NCI-H187 treated with DMSO at 0.1 percent for 48 hours (cell line): ENCODE measurements around the gene SORL1.

Experiments
- DNase-seq: peaks from one replicate; lab custom pipeline; 2025; lab: John Stamatoyannopoulos, UW

The SORL1 gene

GRCh38 chr11:121590772-121591404 lies 138.8 kb downstream of the SORL1 start:
- no peak for DNase-seq

DNA sequence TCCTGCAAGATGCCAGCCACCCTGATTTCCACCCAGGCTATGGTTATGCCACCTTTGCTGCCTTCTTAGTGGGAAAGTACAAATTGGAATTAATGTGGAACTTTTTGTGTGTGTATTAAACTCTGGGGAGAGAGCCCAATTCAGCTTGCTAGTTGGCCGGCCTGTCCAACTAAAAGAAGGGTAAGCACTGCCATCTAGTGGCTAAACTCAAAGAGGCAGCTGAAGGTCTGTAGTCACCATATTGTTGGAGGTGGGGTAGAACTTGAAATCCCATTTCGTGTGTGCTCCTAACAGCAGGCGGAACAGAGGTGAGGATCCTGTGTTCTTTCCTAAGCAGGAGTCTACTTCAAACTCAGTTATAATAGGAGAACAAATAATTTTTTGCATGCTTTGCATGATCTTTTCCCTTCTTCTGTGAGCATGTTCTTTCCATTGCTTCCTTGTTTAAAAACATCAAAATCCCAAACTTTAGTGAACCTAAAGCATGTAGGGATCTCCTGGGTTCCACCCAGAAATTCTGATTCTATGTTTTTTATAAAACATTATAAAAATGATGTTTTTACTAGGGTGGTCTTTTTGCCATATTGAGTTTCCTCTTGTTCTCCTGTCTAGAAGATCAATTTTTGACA lies 139.4 kb downstream of the SORL1 start:
- DNase-seq = peak; percentile 23

GRCh38 chr11:121592708-121593107 lies 140.6 kb downstream of the SORL1 start:
- no peak for DNase-seq

DNA sequence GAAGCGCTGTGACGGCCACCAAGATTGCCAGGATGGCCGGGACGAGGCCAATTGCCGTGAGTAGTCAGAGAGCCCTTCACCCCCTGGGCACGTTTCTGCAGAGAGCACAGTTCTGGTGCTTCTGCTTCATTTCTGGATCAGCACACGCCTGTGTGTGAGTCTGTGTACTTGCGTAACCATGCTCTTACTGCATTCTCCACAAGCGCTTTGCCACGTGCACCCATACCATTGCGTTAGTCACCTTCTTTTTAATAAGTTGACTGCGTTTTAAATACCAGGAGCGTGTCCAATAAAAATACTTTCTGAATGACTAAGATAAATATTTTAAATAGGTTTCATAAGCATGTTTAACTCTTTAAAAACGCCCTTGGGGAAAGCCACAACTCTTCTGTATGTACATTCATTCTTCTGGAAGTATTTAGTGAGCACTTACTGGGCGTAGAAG lies 143.6 kb downstream of the SORL1 start:
- no peak for DNase-seq

DNA sequence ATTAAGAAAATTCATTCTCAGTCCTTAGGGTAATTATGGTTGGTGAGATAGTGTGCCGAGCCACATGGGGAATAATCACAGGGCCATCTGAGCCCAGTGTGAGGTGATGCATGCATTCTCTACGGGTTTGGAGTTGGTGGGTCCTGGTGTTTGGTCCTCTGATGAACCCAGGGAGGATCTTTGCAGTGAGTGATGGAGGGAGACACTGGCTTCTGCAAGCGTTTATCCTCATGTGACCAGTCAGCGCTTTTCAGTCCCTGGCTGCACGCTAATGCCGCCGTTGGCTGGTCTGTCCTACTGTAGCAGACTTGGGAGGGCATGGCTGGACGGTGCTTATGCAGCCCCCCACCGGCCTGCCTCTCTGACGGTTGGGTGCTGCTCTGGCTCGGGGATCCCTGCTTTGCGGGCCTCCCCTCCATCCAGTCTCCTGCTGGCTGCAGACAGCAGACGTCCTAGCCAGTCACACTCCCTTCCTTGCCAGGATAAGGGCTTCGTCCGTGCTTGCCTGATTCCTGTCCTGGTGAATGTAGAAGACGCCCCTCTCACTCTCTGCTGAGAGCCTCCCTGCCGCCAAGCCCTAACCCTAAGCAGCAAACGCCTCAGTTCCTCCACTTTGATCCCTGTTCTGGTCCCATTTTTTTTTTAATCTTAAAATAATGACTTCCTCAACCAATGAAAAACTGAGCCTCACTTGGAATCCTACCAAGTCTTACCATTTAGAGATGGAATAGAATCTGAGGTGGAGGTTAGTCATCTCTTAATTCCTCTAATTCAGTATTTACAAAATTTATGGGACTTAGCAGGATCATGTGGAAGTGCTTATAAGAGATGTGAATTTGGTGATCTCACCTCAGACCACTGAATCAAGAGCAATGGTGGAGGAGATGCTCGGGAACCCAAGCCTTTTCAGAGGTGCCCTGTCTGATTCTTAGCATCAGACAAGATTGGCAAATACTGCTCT lies 144.4 kb downstream of the SORL1 start:
- DNase-seq = no peak

GRCh38 chr11:121603316-121603715 lies 151.2 kb downstream of the SORL1 start:
- DNase-seq = no peak

DNA sequence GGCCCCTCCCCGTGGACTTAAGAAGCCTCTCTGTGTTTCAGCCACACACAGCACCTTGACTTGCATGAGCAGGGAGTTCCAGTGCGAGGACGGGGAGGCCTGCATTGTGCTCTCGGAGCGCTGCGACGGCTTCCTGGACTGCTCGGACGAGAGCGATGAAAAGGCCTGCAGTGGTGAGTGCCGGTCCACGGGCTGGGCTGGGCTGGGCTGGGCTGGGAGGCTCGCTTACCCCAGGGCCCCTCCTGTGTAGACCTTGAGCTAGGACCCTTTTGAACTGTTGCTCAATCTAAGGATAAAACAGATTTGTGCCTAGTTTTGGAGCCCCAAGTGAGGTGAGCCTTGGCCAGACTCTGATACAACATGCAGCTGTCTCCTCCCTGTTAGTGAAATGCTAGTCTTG lies 152.0 kb downstream of the SORL1 start:
- DNase-seq = no peak

- no peak for DNase-seq
These were observed 154.2 kb downstream of the SORL1 start for GRCh38 chr11:121606354-121606753.

DNA sequence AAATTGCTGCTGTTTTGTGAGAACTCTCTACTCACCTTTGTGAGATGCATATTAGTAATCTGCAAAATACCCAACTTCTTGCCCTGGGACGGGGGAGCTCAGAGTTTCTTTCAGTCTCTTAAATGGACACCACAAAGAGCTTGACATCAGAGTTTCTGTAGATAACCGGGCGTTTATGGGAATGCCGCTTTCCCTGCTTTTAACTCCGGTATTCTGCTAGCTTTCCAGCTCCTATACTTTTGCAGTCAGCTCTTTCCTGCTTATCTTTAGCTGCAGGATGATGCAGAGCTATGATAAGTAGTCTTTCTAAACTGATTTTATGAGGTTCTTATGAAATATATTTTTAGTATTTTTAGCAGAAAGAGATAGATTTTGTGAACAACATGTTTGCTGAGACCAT lies 155.2 kb downstream of the SORL1 start:
- DNase-seq = no peak

- no peak for DNase-seq
These were observed 156.5 kb downstream of the SORL1 start for GRCh38 chr11:121608545-121609098.

GRCh38 chr11:121610706-121611105 lies 158.6 kb downstream of the SORL1 start:
- no peak for DNase-seq

GRCh38 chr11:121611242-121611641 lies 159.1 kb downstream of the SORL1 start:
- DNase-seq = no peak

DNA sequence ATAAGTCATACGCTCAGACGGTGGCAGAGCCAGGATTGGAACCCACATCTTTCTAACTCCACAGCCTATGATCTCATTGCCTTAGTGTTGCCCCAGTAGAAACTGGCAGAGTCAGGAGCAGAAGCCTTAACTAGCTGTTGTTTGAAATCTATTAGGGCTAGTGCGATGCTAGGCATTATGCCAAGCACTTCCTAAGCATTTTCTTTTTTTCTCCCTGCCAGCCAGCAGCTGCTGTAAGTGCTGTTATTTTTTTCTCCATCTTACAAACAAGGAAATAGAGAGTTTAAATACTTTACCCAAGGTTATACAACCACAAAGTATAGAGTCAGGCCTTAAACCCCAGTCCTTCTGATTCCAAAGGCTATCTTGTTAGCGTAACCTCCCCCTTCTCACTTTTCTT lies 161.6 kb downstream of the SORL1 start:
- DNase-seq = no peak

DNA sequence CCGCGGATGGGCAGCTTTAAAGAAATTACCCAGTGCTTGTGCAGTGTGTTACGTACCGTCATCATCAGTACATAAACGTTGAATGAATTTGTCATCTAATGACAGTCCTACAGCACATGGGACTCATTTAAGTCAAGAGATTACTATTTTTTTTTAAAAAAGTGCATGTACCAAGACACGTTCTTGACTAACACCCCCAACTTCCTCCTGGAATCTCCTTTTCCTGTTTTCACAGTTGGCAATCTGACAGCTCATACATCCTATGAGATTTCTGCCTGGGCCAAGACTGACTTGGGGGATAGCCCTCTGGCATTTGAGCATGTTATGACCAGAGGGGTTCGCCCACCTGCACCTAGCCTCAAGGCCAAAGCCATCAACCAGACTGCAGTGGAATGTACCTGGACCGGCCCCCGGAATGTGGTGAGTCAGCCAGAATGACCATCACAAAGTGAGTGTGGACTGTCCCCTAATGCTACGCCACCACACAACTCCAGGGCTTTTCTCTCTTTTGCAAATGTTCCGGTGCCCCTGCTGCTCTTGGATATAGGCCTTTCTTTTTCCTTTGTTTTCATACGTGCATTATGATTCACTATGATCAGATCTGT lies 162.6 kb downstream of the SORL1 start:
- no peak for DNase-seq

- DNase-seq = no peak
These were observed 163.4 kb downstream of the SORL1 start for GRCh38 chr11:121615501-121615900.

- no peak for DNase-seq
These were observed 166.4 kb downstream of the SORL1 start for GRCh38 chr11:121618516-121618915.

GRCh38 chr11:121625777-121626506 lies 173.8 kb downstream of the SORL1 start:
- DNase-seq = no peak

DNA sequence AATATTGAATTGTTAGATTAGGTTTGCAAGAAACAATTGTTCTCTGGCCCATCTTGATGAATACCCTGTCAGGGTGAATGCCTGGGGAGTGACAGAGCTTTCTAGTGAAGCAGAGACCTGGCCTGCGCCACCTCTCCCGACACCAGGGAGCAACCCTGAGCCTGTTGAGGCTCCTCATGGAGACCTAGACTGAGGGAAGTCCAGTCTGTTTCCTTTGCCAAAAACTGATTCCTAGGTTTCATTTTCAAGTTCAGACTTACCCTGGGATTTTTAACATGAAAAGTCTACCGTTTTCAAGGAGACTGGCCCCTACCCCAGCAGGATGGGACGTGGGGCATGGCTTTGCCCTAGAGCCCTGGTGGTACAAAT lies 174.4 kb downstream of the SORL1 start:
- no peak for DNase-seq

- no peak for DNase-seq
These were observed 174.9 kb downstream of the SORL1 start for GRCh38 chr11:121626980-121627379.

GRCh38 chr11:121630041-121630440 lies 177.9 kb downstream of the SORL1 start:
- DNase-seq = no peak

GRCh38 chr11:121631456-121631855 lies 179.3 kb downstream of the SORL1 start:
- DNase-seq = no peak
